H1 (cell line): ENCODE measurements around the gene PRR16. TPM values are rescaled to one million over a fixed set of nuclear protein-coding genes. Genes with fewer than 3 reads are reported as not detected.

Experiments
- CTCF ChIA-PET: fragments of 300-600 bp; sonication (Branson Sonifier 250); formaldehyde crosslinking; loops from one replicate; lab custom pipeline; 2021; ENCODE audit not compliant: partially characterized antibody; lab: Charles Lee
- POLR2A ChIA-PET: fragments of 300-600 bp; sonication (Branson Sonifier 250); formaldehyde crosslinking; loops from one replicate; lab custom pipeline; 2021; ENCODE audit warnings: inconsistent platforms; ENCODE audit not compliant: partially characterized antibody; lab: Charles Lee
- DNase-seq, 2 experiments: peaks; one replicate each; pipeline versions ENCODE4 v3.0.0 to v3.0.0-alpha.2; 2010 to 2022; ENCODE audit warnings: low spot score in 2 of 2, low read depth in 1 of 2, mixed read lengths in 1 of 2
- FAIRE-seq: peaks from 2 replicates; lab custom pipeline; 2011; peaks lifted over from hg19 to GRCh38; lab: Jason Lieb, UNC
- H2AFZ ChIP-seq: 2 replicates; pipeline ENCODE4 v1.8.1; 2012; ENCODE audit warnings: low read length, inconsistent platforms
- H2AK5ac ChIP-seq: 2 replicates; pipeline ENCODE4 v1.6.1; 2013; ENCODE audit warnings: low read depth, low read length
- H2BK120ac ChIP-seq: replicated peaks from 2 replicates; pipeline ENCODE3; 2013; ENCODE audit warnings: low read depth, low read length, inconsistent platforms
- H2BK12ac ChIP-seq: 2 replicates; pipeline ENCODE4 v1.6.1; 2013; ENCODE audit warnings: low read depth, low read length
- H2BK15ac ChIP-seq: 2 replicates; pipeline ENCODE4 v1.6.1; 2013; ENCODE audit warnings: low read length
- H2BK20ac ChIP-seq: 2 replicates; pipeline ENCODE4 v1.6.1; 2013; ENCODE audit warnings: low read length
- H2BK5ac ChIP-seq: 2 replicates; pipeline ENCODE4 v1.6.1; 2013; ENCODE audit warnings: low read depth, low read length
- H3K14ac ChIP-seq: 2 replicates; pipeline ENCODE4 v1.6.1; 2013; ENCODE audit warnings: inconsistent platforms; ENCODE audit not compliant: insufficient read length
- H3K18ac ChIP-seq: 2 replicates; pipeline ENCODE4 v1.6.1; 2013; ENCODE audit warnings: low read length; ENCODE audit errors: extremely low read depth
- H3K23ac ChIP-seq: 2 replicates; pipeline ENCODE4 v1.6.1; 2013; ENCODE audit warnings: inconsistent platforms; ENCODE audit not compliant: insufficient read length
- H3K23me2 ChIP-seq: 2 replicates; pipeline ENCODE4 v1.6.1; 2013; ENCODE audit warnings: low read depth, low read length
- H3K27ac ChIP-seq: 2 replicates; pipeline ENCODE4 v1.6.1; 2011; ENCODE audit warnings: low read depth, low read length, inconsistent platforms
- H3K27me3 ChIP-seq, 4 experiments: replicated peaks in 1 of 4; 1 replicate in 1 of 4; 2 replicates in 3 of 4; pipeline versions ENCODE4 v1.6.1 to v1.8.1; 2011 to 2013; ENCODE audit warnings: low read length in 3 of 4, mild to moderate bottlenecking in 3 of 4, inconsistent platforms in 2 of 4, mixed read lengths in 2 of 4, moderate library complexity in 1 of 4; ENCODE audit not compliant: control insufficient read depth in 3 of 4, insufficient read depth in 3 of 4; ENCODE audit errors: extremely low read depth in 1 of 4
- H3K36me3 ChIP-seq, 4 experiments: 2 replicates each; pipeline versions ENCODE4 v1.6.1 to v1.8.1; 2011 to 2013; ENCODE audit warnings: mild to moderate bottlenecking in 4 of 4, low read length in 3 of 4, moderate library complexity in 2 of 4, control low read depth in 1 of 4, inconsistent platforms in 1 of 4; ENCODE audit not compliant: insufficient read depth in 4 of 4, control insufficient read depth in 2 of 4
- H3K4ac ChIP-seq: replicated peaks from 2 replicates; pipeline ENCODE3; 2013; ENCODE audit warnings: low read length, low read depth, mixed read lengths, inconsistent platforms; ENCODE audit not compliant: insufficient read length
- H3K4me1 ChIP-seq, 4 experiments: replicated peaks in 1 of 4; 1 replicate in 1 of 4; 2 replicates in 3 of 4; pipeline versions ENCODE4 v1.6.1 to v1.8.1; 2011 to 2013; ENCODE audit warnings: low read length in 3 of 4, inconsistent platforms in 2 of 4, mixed read lengths in 1 of 4; ENCODE audit not compliant: insufficient read depth in 4 of 4, control insufficient read depth in 3 of 4
- H3K4me2 ChIP-seq, 2 experiments: 2 replicates each; pipeline versions ENCODE4 v1.6.1 to v1.8.1; 2011 to 2013; ENCODE audit warnings: low read depth in 2 of 2, low read length in 2 of 2, control low read depth in 1 of 2, inconsistent platforms in 1 of 2, mild to moderate bottlenecking in 1 of 2; ENCODE audit not compliant: insufficient read depth in 1 of 2
- H3K4me3 ChIP-seq, 4 experiments: fragments of 200-600, 300-600 bp in 1 of 4; sonication (generic), shearing (Covaris generic), sonication (Bioruptor Twin) in 1 of 4; 2 replicates each; pipeline versions ENCODE4 v1.5.1 to v1.8.1; 2011 to 2016; ENCODE audit warnings: low read length in 4 of 4, low read depth in 3 of 4, control low read depth in 2 of 4, inconsistent platforms in 2 of 4, mild to moderate bottlenecking in 2 of 4, mixed read lengths in 1 of 4, moderate library complexity in 1 of 4; ENCODE audit not compliant: insufficient read depth in 2 of 4; ENCODE audit errors: extremely low read depth in 1 of 4
- H3K56ac ChIP-seq: replicated peaks from 2 replicates; pipeline ENCODE3; 2013; ENCODE audit warnings: low read depth, mild to moderate bottlenecking, mixed read lengths, low read length, inconsistent platforms; ENCODE audit not compliant: insufficient read length
- H3K79me1 ChIP-seq: 2 replicates; pipeline ENCODE4 v1.6.1; 2013; ENCODE audit warnings: low read depth, low read length, control low read depth
- H3K79me2 ChIP-seq, 2 experiments: 2 replicates each; pipeline versions ENCODE4 v1.6.1 to v1.8.1; 2012 to 2013; ENCODE audit warnings: low read length in 2 of 2, mild to moderate bottlenecking in 2 of 2, inconsistent platforms in 1 of 2; ENCODE audit not compliant: insufficient read depth in 2 of 2, control insufficient read depth in 1 of 2
- H3K9ac ChIP-seq, 4 experiments: replicated peaks in 1 of 4; 1 replicate in 1 of 4; 2 replicates in 3 of 4; pipeline versions ENCODE4 v1.6.1 to v1.8.1; 2011 to 2013; ENCODE audit warnings: low read depth in 3 of 4, low read length in 3 of 4, control low read depth in 2 of 4, mild to moderate bottlenecking in 2 of 4, moderate library complexity in 2 of 4, inconsistent platforms in 1 of 4; ENCODE audit errors: extremely low read depth in 1 of 4
- H3K9me3 ChIP-seq, 2 experiments: 2 replicates each; pipeline versions ENCODE4 v1.6.1 to v1.8.1; 2012 to 2013; ENCODE audit warnings: mild to moderate bottlenecking in 2 of 2, moderate library complexity in 2 of 2, control low read depth in 1 of 2, inconsistent platforms in 1 of 2, low read depth in 1 of 2, low read length in 1 of 2, mixed read lengths in 1 of 2; ENCODE audit not compliant: insufficient read depth in 2 of 2
- H4K20me1 ChIP-seq, 2 experiments: replicated peaks in 1 of 2; 2 replicates each; pipeline versions ENCODE3 to v1.8.1; 2011 to 2013; ENCODE audit warnings: inconsistent platforms in 2 of 2, low read length in 2 of 2, mild to moderate bottlenecking in 1 of 2; ENCODE audit not compliant: insufficient read depth in 2 of 2, control insufficient read depth in 1 of 2
- H4K5ac ChIP-seq: 2 replicates; pipeline ENCODE4 v1.6.1; 2013; ENCODE audit warnings: low read length, low read depth, mixed read lengths, inconsistent platforms; ENCODE audit not compliant: insufficient read length
- H4K8ac ChIP-seq: 2 replicates; pipeline ENCODE4 v1.8.0; 2013; ENCODE audit warnings: mild to moderate bottlenecking, moderate library complexity, low read length, inconsistent platforms; ENCODE audit not compliant: insufficient read depth; ENCODE audit errors: extremely low read depth
- H4K91ac ChIP-seq: replicated peaks from 2 replicates; pipeline ENCODE3; 2013; ENCODE audit warnings: low read length, mixed read lengths, inconsistent platforms; ENCODE audit not compliant: insufficient read length
- CEBPB ChIP-seq: IDR thresholded peaks from 2 replicates; pipeline ENCODE4 v1.6.1; 2012; ENCODE audit warnings: low read depth, low read length
- CTBP2 ChIP-seq: IDR thresholded peaks from 2 replicates; pipeline ENCODE4 v1.7.0; 2011; ENCODE audit warnings: borderline replicate concordance, mild to moderate bottlenecking, moderate library complexity, mixed read lengths, low read length; ENCODE audit not compliant: insufficient read depth, insufficient read length
- CTCF ChIP-seq, 3 experiments: IDR thresholded peaks; 1 replicate in 2 of 3; 2 replicates in 1 of 3; pipeline versions ENCODE4 v1.5.1 to v1.6.1; 2011; ENCODE audit warnings: low read length in 3 of 3, mild to moderate bottlenecking in 3 of 3, inconsistent platforms in 2 of 3, low read depth in 1 of 3, moderate library complexity in 1 of 3; ENCODE audit not compliant: insufficient read depth in 1 of 3; ENCODE audit errors: control extremely low read depth in 1 of 3
- KDM1A ChIP-seq: fragments of 200-600, 300-600 bp; sonication (generic); IDR thresholded peaks from 2 replicates; pipeline ENCODE4 v1.7.1; 2016; ENCODE audit warnings: mild to moderate bottlenecking, low read length, borderline replicate concordance
- RFX5 ChIP-seq: IDR thresholded peaks from 2 replicates; pipeline ENCODE4 v1.6.1; 2011; ENCODE audit warnings: low read depth, low read length, improper control_type of control experiment, borderline replicate concordance
- TAF1 ChIP-seq: IDR thresholded peaks from 2 replicates; pipeline ENCODE4 v1.6.1; 2011; ENCODE audit warnings: mild to moderate bottlenecking, low read depth, low read length
- WGBS, 2 experiments: shearing (Covaris generic) in 1 of 2; methylation state at CpG; one replicate each; pipeline versions ENCODE4 v1.1.6 to v1.1.7; 2013 to 2015; ENCODE audit warnings: low lambda C conversion rate in 2 of 2, mixed read lengths in 2 of 2, inconsistent platforms in 1 of 2, low coverage in 1 of 2, missing lambda C conversion rate in 1 of 2; ENCODE audit not compliant: insufficient replicate concordance in 2 of 2, insufficient coverage in 1 of 2, insufficient read length in 1 of 2; ENCODE audit errors: extremely low coverage in 1 of 2, missing lambda C conversion rate in 1 of 2; 5-methylcytosine and 5-hydroxymethylcytosine counted together
- polyA plus RNA-seq, 7 experiments: library from polyadenylated mRNA; depleted of rRNA in 3 of 7; stranded (reverse) in 5 of 7; unstranded in 2 of 7; fragments of >200 nt in 5 of 7; fragments of 200-250 nt in 2 of 7; gene quantifications; 1 replicate in 5 of 7; 2 replicates in 1 of 7; 4 replicates in 1 of 7; pipeline versions ENCODE4 v1.2.1 to v1.2.3, GENCODE V29; 2011 to 2013; ENCODE audit warnings: missing spikeins in 2 of 7, mixed read lengths in 2 of 7
- total RNA-seq: library from RNA; stranded (reverse); fragmentation: NEBNext Ultra II Directional; extraction: Animal tissue kit (Norgen Biotek cat#: 25700); gene quantifications from 2 replicates; pipeline ENCODE4 v1.2.1, GENCODE V29; 2021

Gene PRR16
- total and polyA plus RNA-seq, 2 of the 8 experiments (the other 6 are each of a cell fraction or from before 2014, with no cell fraction given), result 0.73 to 1.6 TPM

GRCh38 chr5:120528609-120529008, 64.5 kb downstream of the PRR16 start:
- H3K4me3 ChIP-seq, result no peak overlapping the region
- H3K9me3 ChIP-seq, result no peaks in the 10 kb centered on the region
- DNase-seq, result no peak
- H4K20me1 ChIP-seq, result no peaks in the 10 kb centered on the region
- H2BK20ac ChIP-seq, result no peak overlapping the region
- no peak overlapping the region for H3K9ac ChIP-seq
- no peaks in the 10 kb centered on the region for H3K79me1 ChIP-seq
- H3K4me2 ChIP-seq, result no peak overlapping the region
- H2BK12ac ChIP-seq, result no peak overlapping the region
- H3K23me2 ChIP-seq, result no peaks in the 10 kb centered on the region
- H2BK5ac ChIP-seq, result no peak overlapping the region
- FAIRE-seq, result no peak
- CTCF ChIA-PET, result no interaction called here
- H3K4me1 ChIP-seq, result peaks cover 0 to 3% (median 1%) of the 10 kb centered on the region in 4 experiments; a peak in 2 of 7 replicates
- H2BK15ac ChIP-seq, result no peak overlapping the region
- POLR2A ChIA-PET, result interaction anchor here (1.1 kb wide), 1 partner anchor 168 kb away, joined by 4 read pairs; no protein-coding TSS in a partner anchor
- H4K8ac ChIP-seq, result no peak overlapping the region
- no peak overlapping the region for H3K23ac ChIP-seq
- no peak overlapping the region for H3K14ac ChIP-seq
- H2BK120ac ChIP-seq, result no peak overlapping the region
- TF ChIP-seq RFX5, result no peak
- no peak for TF ChIP-seq CTCF (IDR thresholded peaks at IDR 0.05; ENCODE audit: control extremely low read depth in 1 of 3, insufficient read depth in 1 of 3, low read depth in 1 of 3, low read length in 3 of 3)
- no peak for TF ChIP-seq CEBPB
- TF ChIP-seq KDM1A, result no peak
- TF ChIP-seq TAF1, result no peak
- TF ChIP-seq CTBP2, result no peak
- H3K4ac ChIP-seq, result no peak overlapping the region
- no peaks in the 10 kb centered on the region for H3K79me2 ChIP-seq
- no peaks in the 10 kb centered on the region for H3K27me3 ChIP-seq
- no peak overlapping the region for H4K5ac ChIP-seq
- no peak overlapping the region for H2AK5ac ChIP-seq
- H2AFZ ChIP-seq, result no peak overlapping the region
- no peak overlapping the region for H3K18ac ChIP-seq
- no peak overlapping the region for H3K27ac ChIP-seq
- H3K56ac ChIP-seq, result no peak overlapping the region
- H4K91ac ChIP-seq, result no peak overlapping the region
- WGBS, 2 experiments, result 87% methylated on average over 2 of the region's 2 CpGs; no CpG with 5 or more reads in 1 of the 2 experiments
- H3K36me3 ChIP-seq, result no peaks in the 10 kb centered on the region
